ENCODE data around the gene GPX3.

Gene GPX3

DNA sequence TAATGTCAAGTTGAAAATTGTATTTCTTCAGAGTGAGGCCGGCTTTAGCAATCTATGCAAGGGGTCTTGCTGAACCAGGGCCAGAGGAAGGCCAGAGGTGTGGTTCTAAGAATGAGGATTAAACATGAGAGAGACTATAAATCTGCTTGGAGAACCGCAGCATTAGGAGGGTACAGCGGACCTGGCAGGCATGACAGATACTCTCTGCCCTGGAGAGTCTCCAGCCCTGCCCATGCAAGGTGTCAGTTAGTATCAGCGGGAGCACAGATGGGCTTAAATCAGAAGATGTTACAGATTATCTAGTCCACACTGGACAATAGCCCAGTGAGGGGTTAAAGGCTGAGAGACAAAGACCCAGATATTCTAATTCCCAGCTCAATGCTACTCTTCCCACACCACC is 11.5 kb upstream of the GPX3 start:
- Histone ChIP-seq H3K9me3 (replicated peaks; ENCODE audit: insufficient read depth, low read length) (no peaks in the 10 kb centered on the region), H3K27ac (ENCODE audit: low read length) (no peak overlapping the region), H4K20me1 (ENCODE audit: insufficient read depth, low read length) (no peaks in the 10 kb centered on the region), H2AFZ (ENCODE audit: low read length) (no peak overlapping the region), H3K9me2 (replicated peaks; ENCODE audit: insufficient read depth, low read length) (no peaks in the 10 kb centered on the region), H3K27me3 (replicated peaks; ENCODE audit: insufficient read depth, low read length) (no peaks in the 10 kb centered on the region), H3K79me2 (ENCODE audit: low read length) (no peaks in the 10 kb centered on the region), H3K9ac (ENCODE audit: low read length) (no peak overlapping the region), H3K36me3 (replicated peaks; ENCODE audit: insufficient read depth, low read length) (no peaks in the 10 kb centered on the region), H3K4me3 (ENCODE audit: low read length) (no peak overlapping the region), H3K4me1 (ENCODE audit: low read length) (no peaks in the 10 kb centered on the region), H3F3A (ENCODE audit: insufficient read depth, low read length) (no peaks in the 10 kb centered on the region), H3K4me2 (ENCODE audit: low read depth, low read length) (no peak overlapping the region)
- DNase-seq, result no peak
- TF ChIP-seq CTCF (IDR thresholded peaks at IDR 0.05; ENCODE audit: low read length), result no peak
- no peak for TF ChIP-seq EZH2phosphoT487 (IDR thresholded peaks at IDR 0.05; ENCODE audit: low read length)
- no peak for TF ChIP-seq EZH2 (optimal IDR thresholded peaks at IDR 0.05; ENCODE audit: low read depth, low read length)

- Histone ChIP-seq H3K4me1 (ENCODE audit: low read length) (no peaks in the 10 kb centered on the region), H3K27ac (ENCODE audit: low read length) (no peak overlapping the region), H3K4me2 (ENCODE audit: low read depth, low read length) (no peak overlapping the region), H3F3A (ENCODE audit: insufficient read depth, low read length) (no peaks in the 10 kb centered on the region), H3K36me3 (replicated peaks; ENCODE audit: insufficient read depth, low read length) (no peaks in the 10 kb centered on the region), H3K79me2 (ENCODE audit: low read length) (no peaks in the 10 kb centered on the region), H3K9ac (ENCODE audit: low read length) (no peak overlapping the region), H3K9me3 (replicated peaks; ENCODE audit: insufficient read depth, low read length) (no peaks in the 10 kb centered on the region), H3K27me3 (replicated peaks; ENCODE audit: insufficient read depth, low read length) (no peaks in the 10 kb centered on the region), H4K20me1 (ENCODE audit: insufficient read depth, low read length) (no peaks in the 10 kb centered on the region), H2AFZ (ENCODE audit: low read length) (no peak overlapping the region), H3K4me3 (ENCODE audit: low read length) (no peak overlapping the region), H3K9me2 (replicated peaks; ENCODE audit: insufficient read depth, low read length) (no peaks in the 10 kb centered on the region)
- no peak for TF ChIP-seq EZH2 (optimal IDR thresholded peaks at IDR 0.05; ENCODE audit: low read depth, low read length)
- no peak for TF ChIP-seq EZH2phosphoT487 (IDR thresholded peaks at IDR 0.05; ENCODE audit: low read length)
- no peak for TF ChIP-seq CTCF (IDR thresholded peaks at IDR 0.05; ENCODE audit: low read length)
- DNase-seq, result no peak
Measured at GRCh38 chr5:151012862-151013261, 7.5 kb upstream of the GPX3 start.

GRCh38 chr5:151014680-151015343 is 5.6 kb upstream of the GPX3 start:
- DNase-seq, result no peak
- Histone ChIP-seq H4K20me1 (ENCODE audit: insufficient read depth, low read length) (no peaks in the 10 kb centered on the region), H3K4me2 (ENCODE audit: low read depth, low read length) (no peak overlapping the region), H2AFZ (ENCODE audit: low read length) (no peak overlapping the region), H3K36me3 (replicated peaks; ENCODE audit: insufficient read depth, low read length) (no peaks in the 10 kb centered on the region), H3K4me3 (ENCODE audit: low read length) (no peak overlapping the region), H3K9me3 (replicated peaks; ENCODE audit: insufficient read depth, low read length) (no peaks in the 10 kb centered on the region), H3K9ac (ENCODE audit: low read length) (no peak overlapping the region), H3K27me3 (replicated peaks; ENCODE audit: insufficient read depth, low read length) (no peaks in the 10 kb centered on the region), H3K79me2 (ENCODE audit: low read length) (no peaks in the 10 kb centered on the region), H3K9me2 (replicated peaks; ENCODE audit: insufficient read depth, low read length) (no peaks in the 10 kb centered on the region), H3K27ac (ENCODE audit: low read length) (no peak overlapping the region), H3F3A (ENCODE audit: insufficient read depth, low read length) (no peaks in the 10 kb centered on the region), H3K4me1 (ENCODE audit: low read length) (no peaks in the 10 kb centered on the region)
- TF ChIP-seq EZH2 (optimal IDR thresholded peaks at IDR 0.05; ENCODE audit: low read depth, low read length) (no peak), CTCF (IDR thresholded peaks at IDR 0.05; ENCODE audit: low read length) (no peak), EZH2phosphoT487 (IDR thresholded peaks at IDR 0.05; ENCODE audit: low read length) (no peak)
